Measurements from ENCODE around the gene LDLR. TPM values are rescaled to one million over a fixed set of nuclear protein-coding genes. Genes with fewer than 3 reads are reported as not detected.
"Not testable (repeated sequence)": the region's sequence is repeated elsewhere in the genome, so short reads cannot be mapped to it uniquely, and the experiment has no call there.

The LDLR gene
- total RNA-seq, 4 donors from 2014 or later = 75.7 to 209 (median 156) TPM

DNA sequence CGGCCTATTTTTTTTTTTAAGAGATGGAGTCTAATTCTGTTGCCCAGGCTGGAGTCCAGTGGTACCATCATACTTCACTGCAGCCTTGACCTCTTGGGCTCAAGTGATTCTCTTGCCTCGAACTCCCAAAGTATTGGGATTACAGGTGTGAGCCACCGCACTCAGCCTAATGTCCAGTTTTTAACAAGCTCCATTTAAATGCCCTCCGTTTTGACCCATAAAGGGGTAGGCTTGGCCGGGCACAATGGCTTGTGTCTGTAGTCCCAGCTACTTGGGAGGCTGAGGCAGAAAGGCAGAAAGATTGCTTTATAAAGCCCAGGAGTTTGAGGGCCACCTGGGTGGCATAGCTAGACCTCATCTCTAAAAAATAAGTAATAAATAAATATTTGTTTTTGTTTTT lies 11.8 kb downstream of the LDLR start:
- H3K4me1 ChIP-seq = peaks cover 0 to 10% (median 4%) of the 10 kb centered on the region in 4 donors
- no peaks in the 10 kb centered on the region for H3K27me3 ChIP-seq
- peaks cover 0 to 66% (median 0%) of the 10 kb centered on the region in 3 donors for H3K36me3 ChIP-seq
- H3K4me3 ChIP-seq = no peak overlapping the region
- no peak for DNase-seq
- no peak for TF ChIP-seq POLR2A (IDR thresholded peaks at IDR 0.05)
- TF ChIP-seq, protein P1, sequence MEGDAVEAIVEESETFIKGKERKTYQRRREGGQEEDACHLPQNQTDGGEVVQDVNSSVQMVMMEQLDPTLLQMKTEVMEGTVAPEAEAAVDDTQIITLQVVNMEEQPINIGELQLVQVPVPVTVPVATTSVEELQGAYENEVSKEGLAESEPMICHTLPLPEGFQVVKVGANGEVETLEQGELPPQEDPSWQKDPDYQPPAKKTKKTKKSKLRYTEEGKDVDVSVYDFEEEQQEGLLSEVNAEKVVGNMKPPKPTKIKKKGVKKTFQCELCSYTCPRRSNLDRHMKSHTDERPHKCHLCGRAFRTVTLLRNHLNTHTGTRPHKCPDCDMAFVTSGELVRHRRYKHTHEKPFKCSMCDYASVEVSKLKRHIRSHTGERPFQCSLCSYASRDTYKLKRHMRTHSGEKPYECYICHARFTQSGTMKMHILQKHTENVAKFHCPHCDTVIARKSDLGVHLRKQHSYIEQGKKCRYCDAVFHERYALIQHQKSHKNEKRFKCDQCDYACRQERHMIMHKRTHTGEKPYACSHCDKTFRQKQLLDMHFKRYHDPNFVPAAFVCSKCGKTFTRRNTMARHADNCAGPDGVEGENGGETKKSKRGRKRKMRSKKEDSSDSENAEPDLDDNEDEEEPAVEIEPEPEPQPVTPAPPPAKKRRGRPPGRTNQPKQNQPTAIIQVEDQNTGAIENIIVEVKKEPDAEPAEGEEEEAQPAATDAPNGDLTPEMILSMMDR (IDR thresholded peaks at IDR 0.05) = no peak
- peaks cover 0 to 5% (median 0%) of the 10 kb centered on the region in 4 donors for H3K9me3 ChIP-seq
- no peak overlapping the region for H3K27ac ChIP-seq

DNA sequence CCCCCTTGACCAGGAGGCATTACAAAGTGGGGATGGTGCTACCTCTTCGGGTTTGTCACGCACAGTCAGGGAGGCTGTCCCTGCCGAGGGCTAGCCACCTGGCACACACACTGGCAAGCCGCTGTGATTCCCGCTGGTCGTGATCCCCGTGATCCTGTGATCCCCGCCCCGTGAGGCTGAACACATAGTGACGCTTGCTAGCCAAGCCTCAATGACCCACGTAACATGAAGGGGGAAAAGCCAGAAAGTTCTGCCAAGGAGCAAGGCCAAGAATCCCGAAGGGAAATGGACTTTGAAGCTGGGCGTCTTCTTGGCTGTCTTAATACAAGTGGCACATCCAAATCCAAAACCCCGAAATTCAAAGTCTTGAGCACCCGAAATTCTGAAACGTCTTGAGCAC lies 13.7 kb downstream of the LDLR start:
- peak overlapping the region in 1 of 4 donors; percentile 3 for H3K27ac ChIP-seq
- no peaks in the 10 kb centered on the region for H3K27me3 ChIP-seq
- no peak overlapping the region for H3K4me3 ChIP-seq
- H3K4me1 ChIP-seq = peaks cover 0 to 1% (median 0%) of the 10 kb centered on the region in 4 donors
- peaks cover 0 to 5% (median 0%) of the 10 kb centered on the region in 4 donors for H3K9me3 ChIP-seq
- peak in 1 of 3 donors; percentile 59 for DNase-seq
- peaks cover 0 to 80% (median 0%) of the 10 kb centered on the region in 3 donors for H3K36me3 ChIP-seq
- TF ChIP-seq, protein P1 (IDR thresholded peaks at IDR 0.05) = no peak
- TF ChIP-seq POLR2A (IDR thresholded peaks at IDR 0.05) = no peak

DNA sequence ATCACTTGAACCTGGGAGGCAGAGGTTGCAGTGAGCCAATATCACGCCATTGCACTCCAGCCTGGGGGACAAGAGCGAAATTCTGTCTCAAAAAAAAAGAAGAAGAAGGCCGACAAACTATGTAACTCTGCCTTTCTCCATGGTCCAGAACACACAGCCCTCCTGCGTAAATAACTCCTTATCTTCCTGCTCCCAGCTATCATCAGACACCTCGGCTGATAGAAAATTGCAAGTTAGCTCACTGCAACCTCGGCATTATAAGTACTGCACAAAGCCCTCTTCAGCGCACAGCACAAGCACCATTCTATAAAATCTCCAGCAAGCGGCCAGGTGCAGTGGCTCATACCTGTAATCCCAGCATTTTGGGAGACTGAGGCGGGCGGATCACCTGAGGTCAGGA lies 14.4 kb downstream of the LDLR start:
- not testable (repeated sequence) for DNase-seq, H3K4me3 ChIP-seq, H3K9me3 ChIP-seq, H3K4me1 ChIP-seq, H3K27me3 ChIP-seq, H3K27ac ChIP-seq
- peaks cover 0 to 87% (median 0%) of the 10 kb centered on the region in 3 donors for H3K36me3 ChIP-seq

DNA sequence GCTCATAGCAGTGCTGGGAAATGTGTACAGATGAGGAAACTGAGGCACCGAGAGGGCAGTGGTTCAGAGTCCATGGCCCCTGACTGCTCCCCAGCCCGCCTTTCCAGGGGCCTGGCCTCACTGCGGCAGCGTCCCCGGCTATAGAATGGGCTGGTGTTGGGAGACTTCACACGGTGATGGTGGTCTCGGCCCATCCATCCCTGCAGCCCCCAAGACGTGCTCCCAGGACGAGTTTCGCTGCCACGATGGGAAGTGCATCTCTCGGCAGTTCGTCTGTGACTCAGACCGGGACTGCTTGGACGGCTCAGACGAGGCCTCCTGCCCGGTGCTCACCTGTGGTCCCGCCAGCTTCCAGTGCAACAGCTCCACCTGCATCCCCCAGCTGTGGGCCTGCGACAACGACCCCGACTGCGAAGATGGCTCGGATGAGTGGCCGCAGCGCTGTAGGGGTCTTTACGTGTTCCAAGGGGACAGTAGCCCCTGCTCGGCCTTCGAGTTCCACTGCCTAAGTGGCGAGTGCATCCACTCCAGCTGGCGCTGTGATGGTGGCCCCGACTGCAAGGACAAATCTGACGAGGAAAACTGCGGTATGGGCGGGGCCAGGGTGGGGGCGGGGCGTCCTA lies 15.9 kb downstream of the LDLR start:
- no peaks in the 10 kb centered on the region for H3K9me3 ChIP-seq
- peaks cover 0 to 100% (median 0%) of the 10 kb centered on the region in 3 donors for H3K36me3 ChIP-seq
- H3K4me3 ChIP-seq = no peak overlapping the region
- H3K27ac ChIP-seq = no peak overlapping the region
- H3K4me1 ChIP-seq = no peaks in the 10 kb centered on the region
- DNase-seq = no peak
- no peaks in the 10 kb centered on the region for H3K27me3 ChIP-seq
- TF ChIP-seq, protein P1 (IDR thresholded peaks at IDR 0.05) = no peak
- TF ChIP-seq POLR2A (IDR thresholded peaks at IDR 0.05) = no peak

GRCh38 chr19:11106477-11106876 lies 17.2 kb downstream of the LDLR start:
- H3K4me1 ChIP-seq = no peaks in the 10 kb centered on the region
- no peak for TF ChIP-seq POLR2A (IDR thresholded peaks at IDR 0.05)
- TF ChIP-seq, protein P1 (IDR thresholded peaks at IDR 0.05) = peak in 1 of 6 experiments; percentile 7
- peak in 1 of 3 donors; percentile 64 for DNase-seq
- peak overlapping the region in 1 of 4 donors; percentile 59 for H3K27ac ChIP-seq
- no peak overlapping the region for H3K4me3 ChIP-seq
- peaks cover 0 to 100% (median 0%) of the 10 kb centered on the region in 3 donors for H3K36me3 ChIP-seq
- no peaks in the 10 kb centered on the region for H3K9me3 ChIP-seq
- no peaks in the 10 kb centered on the region for H3K27me3 ChIP-seq

DNA sequence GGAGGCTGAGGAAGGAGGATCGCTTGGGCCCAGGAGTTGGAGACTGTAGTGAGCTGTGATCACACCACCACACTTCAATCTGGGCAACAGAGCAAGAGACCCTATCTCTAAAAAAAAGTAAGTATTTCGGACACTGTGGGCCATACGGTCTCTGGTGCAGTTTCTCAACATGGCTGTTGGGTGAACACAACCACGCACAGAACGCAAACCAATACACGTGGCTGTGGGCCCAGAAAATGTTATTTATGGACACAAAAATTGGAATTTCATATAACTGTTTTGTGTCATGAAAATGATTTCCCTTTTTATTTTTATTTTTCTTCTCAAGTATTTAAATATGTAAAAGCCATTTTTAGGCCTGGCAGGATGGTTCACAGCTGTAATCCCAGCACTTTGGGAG lies 19.5 kb downstream of the LDLR start:
- H3K9me3 ChIP-seq = no peaks in the 10 kb centered on the region
- H3K27ac ChIP-seq = no peak overlapping the region
- H3K27me3 ChIP-seq = no peaks in the 10 kb centered on the region
- H3K4me1 ChIP-seq = no peaks in the 10 kb centered on the region
- H3K36me3 ChIP-seq = peaks cover 0 to 100% (median 0%) of the 10 kb centered on the region in 3 donors
- no peak for DNase-seq
- no peak overlapping the region for H3K4me3 ChIP-seq
- TF ChIP-seq, protein P1 (IDR thresholded peaks at IDR 0.05) = no peak
- no peak for TF ChIP-seq POLR2A (IDR thresholded peaks at IDR 0.05)
